Measurements from ENCODE around the gene TMEM86B. TPM values are rescaled to one million over a fixed set of nuclear protein-coding genes. Genes with fewer than 3 reads are reported as not detected.

The TMEM86B gene
- total RNA-seq, 2 donors from 2014 or later: 1.2 to 1.4 TPM

DNA sequence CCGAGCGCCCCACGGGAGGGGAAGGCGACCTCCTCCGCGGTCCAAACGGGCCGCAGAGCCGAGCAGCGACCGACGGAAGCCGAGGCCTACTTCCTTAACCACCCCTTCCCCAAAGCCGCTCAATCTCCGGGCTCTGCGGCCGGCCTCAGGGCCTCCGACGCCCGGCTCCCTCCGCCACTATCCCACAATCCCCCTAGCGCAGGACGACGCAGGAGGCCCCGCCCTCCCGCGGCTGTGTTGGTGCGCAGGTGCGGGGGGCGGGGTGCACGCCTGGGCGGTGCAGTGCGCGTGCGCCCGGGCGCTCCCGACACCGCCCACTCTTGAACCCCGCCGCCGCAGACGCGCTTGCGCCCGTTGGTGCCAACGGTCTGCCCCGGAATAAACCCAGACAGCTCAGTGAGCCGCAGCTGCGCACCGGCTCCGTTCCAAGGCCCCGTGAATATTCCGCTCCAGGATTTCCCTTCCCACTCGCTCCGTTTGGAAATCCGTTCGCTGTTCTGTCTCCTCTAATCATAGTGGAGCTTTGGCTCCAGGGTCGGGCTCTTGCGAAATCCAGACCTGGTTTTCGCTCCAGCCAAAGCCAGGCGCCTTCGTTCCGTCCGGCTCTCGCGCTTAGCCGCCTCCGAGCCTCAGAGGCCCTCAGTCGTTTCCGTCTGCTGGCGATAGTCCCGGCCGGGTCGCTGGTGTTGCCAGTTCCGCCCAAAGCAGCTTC is 30.4 kb upstream of the TMEM86B start, which contains the start of gene PPP6R1:
Gene PPP6R1, minus strand, starts transcription at position 190 of the 712 bp plus-strand sequence. CDS start 11,914 bp downstream, outside the sequence.
- intact Hi-C loops (cut with DNase I): no loop called here
- ATAC-seq (peak; percentile 96 to 97), DNase-seq (peak; percentile 98)

DNA sequence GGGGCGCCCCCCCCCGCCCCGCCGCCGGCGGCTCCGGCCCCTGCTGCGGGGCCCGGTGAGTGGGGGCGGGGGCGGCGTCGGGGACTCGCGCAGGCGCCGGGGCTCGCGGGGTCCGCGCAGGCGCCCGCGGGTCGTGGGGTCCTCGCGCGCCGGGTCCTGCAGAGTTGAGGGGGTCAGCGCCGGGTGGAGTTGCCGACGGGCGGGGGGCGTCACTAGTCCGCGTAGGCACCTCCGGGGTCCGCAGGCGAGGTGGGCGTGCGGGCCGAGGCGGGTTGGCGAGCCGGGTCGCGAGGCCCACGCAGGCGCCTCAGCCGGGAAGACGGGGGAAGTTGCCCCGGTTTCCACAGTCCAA is 29.9 kb upstream of the TMEM86B start:
- ATAC-seq: peak; percentile 16 to 23
- DNase-seq: no peak
- intact Hi-C loops (cut with DNase I): no loop called here

DNA sequence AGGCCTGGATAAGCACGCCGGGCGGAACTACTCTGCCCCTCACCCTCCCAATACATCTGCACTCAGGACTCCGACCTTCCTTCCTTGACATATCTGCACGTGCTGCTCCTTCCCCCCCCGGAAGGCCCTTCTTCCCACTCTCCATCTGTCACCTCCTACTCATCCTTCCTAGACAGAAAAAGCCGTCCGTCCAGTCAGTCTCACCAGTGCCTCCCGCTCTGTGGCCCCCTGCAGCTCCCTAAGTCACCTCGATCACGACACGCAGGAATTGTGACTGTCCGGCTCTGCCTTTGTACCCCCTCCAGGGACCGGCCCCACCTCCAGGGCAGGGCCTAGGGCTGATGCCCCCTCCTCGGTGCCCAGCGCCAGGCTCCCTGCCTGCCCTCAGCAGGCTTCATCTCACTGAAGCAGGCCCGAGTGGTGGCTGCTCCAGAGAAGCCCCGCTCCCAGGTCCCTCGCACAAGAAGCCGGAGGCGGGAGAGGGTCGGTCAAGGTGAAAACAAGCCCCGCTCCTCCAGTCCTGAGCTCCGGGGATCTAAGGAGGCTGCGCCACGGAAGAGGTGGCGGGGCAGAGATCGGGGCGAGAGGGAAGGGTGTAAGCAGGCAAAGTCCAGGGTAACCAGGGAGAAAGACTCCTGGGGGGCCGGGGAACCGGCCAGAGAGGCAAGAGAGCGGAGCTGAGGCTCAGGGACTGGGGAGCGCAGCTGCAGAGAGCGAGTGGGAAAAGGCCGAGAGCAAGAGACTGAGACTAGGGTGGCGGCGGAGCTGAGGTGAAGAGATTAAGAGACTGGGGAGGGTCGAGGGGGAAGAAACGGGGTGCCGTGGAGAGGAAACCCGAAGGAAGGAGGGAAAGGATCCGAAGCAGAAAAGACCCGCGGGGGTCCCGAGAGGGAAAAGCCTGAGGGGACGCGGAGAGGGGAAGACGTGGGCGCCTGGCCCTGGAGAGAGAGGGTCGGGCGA is 29.2 kb upstream of the TMEM86B start:
- DNase-seq (no peak), ATAC-seq (no peak)
- intact Hi-C loops (cut with DNase I): no loop called here

DNA sequence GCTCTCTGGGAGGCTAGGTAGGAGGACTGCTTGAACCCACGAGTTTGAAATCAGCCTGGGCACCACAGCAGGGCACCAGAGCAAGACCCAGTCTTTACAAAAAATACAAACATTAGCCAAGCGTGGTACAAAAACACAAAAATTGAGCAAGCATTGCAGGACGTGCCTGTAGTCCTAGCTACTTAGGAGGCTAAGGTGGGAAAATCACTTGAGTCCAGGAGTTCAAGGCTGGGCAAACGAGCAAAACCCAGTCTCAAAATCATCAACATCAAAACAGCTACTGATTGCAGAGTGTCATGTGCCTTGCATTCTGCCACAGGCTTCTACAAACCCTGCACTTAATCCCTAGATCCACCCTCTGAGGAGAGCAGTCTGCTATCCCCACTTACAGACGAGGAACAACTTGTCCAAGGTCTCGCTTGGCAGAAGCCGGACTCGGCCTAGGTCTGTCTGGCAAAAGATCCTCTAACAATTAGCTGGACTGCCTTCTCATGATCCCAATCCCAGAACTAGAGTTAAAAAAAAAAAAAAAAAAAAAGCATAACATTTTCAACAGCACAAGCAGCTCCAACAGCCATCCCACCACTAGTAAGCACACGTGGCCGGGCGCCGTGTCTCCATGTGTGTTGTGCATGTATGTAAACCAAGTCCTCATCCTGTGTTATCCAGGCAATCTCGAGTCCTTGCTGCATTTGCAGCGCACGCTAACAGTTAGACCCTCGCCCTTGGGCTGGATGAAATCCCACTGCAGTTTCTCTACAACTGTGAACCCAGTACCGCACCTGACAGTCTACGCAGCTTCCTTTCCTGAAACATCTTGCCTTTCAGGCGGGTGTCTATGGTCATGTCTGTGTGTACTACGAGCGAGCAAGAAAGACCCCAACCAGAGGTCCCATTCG is 28.2 kb upstream of the TMEM86B start:
- intact Hi-C loops (cut with DNase I): no loop called here
- ATAC-seq: no peak
- DNase-seq: no peak

DNA sequence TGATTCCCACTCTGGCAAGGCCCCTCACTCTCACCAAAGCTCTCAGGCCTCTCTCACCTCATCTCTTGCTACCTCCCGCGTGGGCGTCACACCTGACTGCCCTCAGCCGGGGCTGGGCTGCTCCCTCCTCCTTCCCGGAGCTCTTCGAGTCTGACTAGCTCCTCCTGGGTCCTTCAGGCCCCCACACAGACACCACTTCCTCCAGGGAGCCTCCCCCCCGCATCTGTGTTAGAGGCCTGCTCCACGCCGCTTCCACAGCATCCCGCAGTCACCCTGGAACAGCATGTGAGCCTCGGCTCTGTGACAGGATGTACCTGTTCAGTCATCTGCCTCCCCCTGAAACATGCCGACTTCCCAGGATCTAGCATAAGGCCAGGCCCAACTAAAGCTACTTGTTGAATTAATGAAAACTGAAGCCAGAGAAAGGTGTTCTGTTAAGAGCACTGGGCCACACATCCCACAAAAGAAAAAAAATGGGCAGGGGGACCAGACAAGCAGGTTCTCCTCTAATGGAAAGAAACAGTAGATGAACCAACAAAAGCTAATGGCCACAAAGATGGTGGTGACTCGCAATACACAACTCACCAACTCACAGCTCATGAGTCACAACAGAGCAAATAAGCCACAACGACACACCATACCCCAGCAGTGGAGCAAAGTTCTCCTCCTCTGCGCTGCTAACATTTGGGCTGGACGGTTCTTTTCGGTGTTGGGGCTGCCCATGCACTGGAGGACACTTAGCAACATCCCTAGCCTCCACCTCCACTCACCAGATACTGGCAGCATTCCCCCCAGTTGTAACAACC is 27.3 kb upstream of the TMEM86B start:
- no peak for DNase-seq
- intact Hi-C loops (cut with DNase I): no loop called here

DNA sequence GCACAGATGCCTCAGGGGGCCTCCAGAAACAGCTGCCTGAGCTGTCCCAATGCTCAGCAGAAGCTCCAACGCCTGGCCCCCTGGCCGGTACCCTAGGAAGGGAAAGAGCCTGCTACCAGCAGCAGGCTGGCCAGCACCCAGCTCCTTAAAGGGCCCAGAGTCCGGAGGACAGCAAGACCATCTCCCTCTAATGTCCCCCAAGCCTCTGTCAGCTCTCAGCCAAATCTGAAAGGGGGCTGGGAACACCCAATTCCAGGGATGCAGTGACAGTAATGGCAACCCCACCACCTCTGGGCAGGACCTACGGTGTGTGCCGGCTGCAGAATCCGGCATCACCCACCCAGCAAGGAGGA is 26.0 kb upstream of the TMEM86B start:
- intact Hi-C loops (cut with DNase I): no loop called here
- DNase-seq: no peak
- ATAC-seq: no peak

More for the DNA sequence above, 27.3 kb upstream of the TMEM86B start:
- no peak for ATAC-seq

DNA sequence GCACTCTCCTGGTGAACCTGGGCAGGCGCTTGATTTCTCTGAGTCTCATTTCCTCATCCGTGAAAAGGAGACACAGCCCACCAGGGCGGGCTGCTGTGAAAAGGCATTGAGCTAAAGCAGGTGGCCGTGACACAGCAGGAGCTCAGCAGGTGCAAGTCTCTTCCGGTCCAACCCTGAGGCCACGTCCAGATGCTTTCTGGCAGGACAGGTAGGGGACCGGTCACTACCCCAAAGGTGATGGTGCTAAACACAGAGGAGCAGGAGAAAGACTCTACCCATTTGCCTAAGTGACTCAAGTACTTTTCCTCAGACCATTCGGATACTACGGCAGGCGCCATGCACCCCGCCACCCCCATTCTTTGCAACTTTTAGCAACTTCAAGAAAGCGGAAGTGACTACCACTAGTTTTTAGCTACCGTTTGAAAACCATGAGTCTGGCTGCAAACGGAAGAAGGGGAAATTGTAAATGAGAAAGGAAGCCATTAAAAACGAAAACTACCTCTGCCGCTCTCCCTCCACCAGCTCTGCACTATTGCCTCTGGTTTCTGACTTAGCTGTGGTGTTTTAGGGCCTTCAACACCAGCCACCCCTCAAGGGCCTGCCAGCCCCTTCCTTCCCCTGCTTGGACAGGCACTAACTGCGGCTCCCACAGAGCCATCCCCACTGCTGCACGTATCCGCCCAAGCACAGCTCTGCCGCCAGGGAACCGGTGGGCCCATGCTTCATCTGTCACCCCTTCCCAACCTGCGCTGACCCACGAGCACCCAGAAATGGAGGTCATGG is 25.5 kb upstream of the TMEM86B start:
- DNase-seq (no peak), ATAC-seq (no peak)
- intact Hi-C loops (cut with DNase I): no loop called here

DNA sequence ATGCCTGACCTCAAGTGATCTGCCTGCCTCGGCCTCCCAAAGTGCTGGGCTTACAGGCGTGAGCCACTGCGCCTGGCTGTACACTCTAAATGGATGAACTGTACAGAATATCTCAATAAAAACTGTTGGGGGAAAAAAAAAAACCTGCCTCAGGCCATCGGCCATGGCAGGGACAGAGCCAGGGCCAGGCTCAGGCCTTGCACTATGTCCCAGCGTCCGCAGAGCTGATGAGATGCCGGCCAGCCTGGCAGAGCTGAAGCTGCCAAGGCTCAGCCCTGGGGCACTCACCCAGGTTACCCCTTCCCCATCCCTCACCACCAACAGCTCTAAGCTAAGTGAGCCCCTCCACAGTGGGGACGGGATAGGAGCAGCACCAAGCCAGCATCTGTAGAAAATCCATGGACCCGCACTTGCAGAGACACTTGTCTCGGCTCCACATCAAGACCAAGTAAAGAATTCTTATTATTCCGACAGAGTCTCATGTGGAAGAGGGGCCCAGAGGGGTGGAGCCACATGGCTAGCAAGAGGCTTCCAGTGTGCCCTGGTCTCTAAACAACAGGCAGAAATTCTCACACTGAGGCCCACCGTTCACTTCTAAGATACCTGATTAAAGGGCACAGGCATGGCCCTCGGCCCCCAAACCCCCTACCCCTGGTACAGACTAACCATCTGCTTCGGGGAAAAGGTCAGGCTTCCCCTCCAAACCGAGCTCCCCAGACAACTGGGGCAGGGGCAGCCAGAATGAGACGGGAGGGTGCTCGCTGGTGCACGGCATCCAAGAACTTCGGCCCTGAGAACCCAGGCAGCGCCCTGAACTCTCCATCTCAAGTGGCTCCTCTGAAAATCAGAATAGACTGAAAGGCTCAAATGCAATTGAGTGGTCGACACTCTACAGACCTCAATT is 24.4 kb upstream of the TMEM86B start:
- ATAC-seq (no peak), DNase-seq (no peak)
- intact Hi-C loops (cut with DNase I): no loop called here

DNA sequence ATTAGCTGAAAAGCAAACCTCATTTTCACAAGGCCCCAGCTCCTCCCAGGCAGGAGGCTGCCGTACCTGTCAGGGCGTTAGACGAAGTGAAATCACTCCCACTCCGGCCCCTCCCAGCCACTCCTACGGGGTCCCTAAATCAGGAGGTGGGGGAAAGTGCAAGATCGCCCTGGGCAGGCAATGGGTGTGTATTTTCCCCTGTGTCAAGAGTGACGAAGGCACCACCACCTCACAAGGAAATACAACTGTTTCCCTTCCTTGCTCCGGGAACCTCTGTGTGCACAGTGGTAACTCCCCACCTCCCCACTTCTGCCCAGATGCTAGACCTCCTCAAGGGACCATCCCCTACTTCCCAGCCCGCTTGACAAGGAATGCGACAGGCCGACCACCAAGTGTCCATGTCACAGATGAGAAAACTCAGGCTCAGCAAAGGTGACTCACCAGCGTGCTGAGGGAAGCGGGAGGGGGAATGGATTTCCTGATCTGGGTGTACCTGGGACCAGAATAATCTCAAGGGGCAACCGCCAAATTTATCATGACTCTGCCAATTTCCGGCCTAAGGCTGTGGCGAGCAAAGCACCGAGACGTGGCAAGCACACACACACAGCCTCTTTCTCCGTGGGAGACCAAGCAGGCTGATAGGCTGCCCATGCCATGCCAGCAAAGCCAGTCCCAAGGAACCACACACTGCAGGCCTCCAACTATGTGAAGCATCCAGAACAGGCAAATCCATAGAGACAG is 22.9 kb upstream of the TMEM86B start:
- DNase-seq (no peak), ATAC-seq (no peak)
- intact Hi-C loops (cut with DNase I): no loop called here

DNA sequence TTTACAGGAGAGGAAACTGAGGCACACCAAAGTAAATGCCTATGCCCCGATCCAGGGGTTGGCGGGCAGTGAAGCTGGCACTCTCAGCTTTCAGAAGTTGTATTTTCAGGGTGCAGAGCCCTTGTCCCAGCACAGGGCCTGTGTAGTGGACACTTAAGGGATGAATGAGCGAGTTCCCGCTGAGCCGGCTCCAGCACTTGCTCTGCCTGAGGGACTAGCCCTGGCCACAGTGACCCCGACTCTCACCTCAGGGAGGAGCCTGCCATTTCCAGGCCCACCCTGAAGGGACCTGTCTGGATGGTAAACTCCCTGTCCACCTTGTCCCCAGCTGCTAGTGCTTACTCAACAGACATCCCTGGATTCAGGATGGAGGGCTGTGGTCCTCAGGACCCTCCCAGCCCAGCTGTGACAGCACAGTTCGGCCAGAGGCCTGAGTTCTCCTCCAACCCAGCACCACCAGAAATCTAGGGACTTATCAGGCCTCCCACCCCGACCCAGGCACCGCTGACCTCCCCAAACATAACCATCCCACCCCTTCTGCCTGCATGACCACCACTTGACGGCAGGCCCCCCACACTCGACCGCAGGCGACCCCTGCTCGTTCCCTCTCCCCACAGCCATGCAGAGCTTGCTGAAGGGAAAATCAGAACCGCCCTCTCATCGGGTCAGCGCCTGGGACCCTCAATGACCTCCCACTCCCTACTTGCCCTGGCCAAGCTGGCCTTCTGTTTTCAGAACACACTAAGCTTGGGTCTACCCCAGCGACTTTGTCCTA is 21.9 kb upstream of the TMEM86B start:
- ATAC-seq: no peak
- intact Hi-C loops (cut with DNase I): no loop called here
- DNase-seq: no peak

DNA sequence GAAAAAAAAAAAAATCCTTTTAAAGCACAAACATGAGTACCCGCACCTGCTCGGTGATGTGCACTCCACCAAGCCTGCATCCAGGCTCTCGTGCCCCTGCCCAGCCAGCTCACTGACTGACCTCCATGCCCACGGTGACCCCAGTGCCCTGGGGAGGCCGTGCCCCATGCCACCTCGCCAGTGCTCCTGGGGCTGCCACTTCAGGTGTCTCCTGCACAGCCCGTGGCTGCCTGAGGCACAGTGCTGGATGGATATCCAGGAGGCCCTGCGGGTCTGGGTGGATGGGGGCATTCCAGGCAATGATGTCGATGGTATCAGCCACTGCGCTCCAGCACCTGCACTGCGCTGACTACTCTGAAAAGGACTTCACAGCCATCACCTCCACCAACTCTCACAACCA is 21.3 kb upstream of the TMEM86B start:
- DNase-seq: no peak
- no peak for ATAC-seq
- intact Hi-C loops (cut with DNase I): no loop called here

DNA sequence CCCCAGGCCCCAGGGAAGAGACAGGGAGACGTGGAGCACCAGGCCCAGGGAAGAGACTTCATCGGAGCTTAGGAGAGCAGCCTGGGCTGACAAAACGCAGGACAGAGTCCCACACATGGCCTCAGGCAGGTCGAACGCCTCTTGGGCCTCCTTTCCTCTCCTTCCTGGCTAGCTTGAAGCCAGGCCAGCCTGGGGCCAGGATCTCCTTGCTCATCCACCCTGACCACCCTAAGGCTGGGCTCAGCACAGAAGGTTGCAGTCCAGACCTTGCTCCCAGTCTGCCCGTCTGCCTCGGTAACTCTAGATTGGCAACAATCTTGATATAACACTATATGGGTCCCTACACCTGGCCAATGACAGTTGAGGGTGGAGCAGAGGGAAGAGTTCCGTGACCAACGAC is 20.1 kb upstream of the TMEM86B start:
- DNase-seq (no peak), ATAC-seq (no peak)
- intact Hi-C loops (cut with DNase I): no loop called here

DNA sequence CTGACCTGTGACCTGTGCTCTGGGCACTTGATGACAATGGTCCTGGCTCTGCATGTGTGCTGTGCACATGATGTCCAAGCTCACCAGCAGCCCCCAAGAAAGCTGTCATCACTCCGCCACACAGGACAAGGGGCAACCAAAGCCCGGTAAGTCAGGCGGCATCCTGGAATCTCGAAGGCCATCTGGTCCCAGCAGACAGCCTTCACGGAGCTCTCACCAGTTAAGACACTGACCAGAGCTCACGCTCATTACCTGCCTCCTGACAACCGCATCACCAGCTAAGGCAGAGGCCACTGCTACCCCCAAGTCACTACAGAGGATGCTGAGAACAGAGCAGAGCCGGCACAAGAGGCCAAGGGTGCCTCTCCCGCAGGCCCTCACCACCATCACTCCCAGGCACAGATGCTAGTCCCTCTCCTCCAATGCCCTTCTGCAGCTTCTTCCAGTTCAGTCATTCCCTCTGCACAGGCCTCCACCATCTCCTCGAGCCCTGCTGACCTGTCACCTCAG is 19.7 kb upstream of the TMEM86B start:
- ATAC-seq: no peak
- intact Hi-C loops (cut with DNase I): no loop called here
- DNase-seq: no peak

DNA sequence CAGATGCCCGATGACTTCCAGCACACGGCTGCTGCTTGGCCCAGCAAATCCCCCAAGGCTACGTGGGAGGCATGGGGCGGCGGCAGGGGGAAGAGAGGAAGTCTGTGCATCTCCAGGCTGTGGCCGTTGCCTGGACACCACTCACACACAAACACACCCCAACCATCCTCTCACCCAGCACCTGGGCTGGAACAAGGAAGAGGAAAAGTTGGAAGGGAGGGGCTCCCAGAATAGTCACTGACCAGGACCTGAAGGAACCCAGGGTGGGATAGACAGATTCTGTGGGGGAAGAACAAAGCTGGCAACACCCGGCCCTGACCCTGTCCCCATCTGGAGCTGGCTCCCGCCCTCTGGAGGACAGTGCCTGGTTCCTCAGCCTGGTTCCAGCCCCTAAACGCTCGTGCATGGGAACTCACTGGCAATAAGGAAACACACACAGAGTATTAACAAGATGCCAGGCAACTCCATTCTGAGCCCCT is 19.1 kb upstream of the TMEM86B start:
- intact Hi-C loops (cut with DNase I): no loop called here
- DNase-seq (peak; percentile 60), ATAC-seq (peak in 1 of 2 donors; percentile 80)

All from left cardiac atrium (tissue), 4 donors.